Measurements from ENCODE around the gene TASP1. TPM values are rescaled to one million over a fixed set of nuclear protein-coding genes. Genes with fewer than 3 reads are reported as not detected.

TASP1 gene
- total RNA-seq, 1 experiment from 2014 or later = 9.5 TPM

DNA sequence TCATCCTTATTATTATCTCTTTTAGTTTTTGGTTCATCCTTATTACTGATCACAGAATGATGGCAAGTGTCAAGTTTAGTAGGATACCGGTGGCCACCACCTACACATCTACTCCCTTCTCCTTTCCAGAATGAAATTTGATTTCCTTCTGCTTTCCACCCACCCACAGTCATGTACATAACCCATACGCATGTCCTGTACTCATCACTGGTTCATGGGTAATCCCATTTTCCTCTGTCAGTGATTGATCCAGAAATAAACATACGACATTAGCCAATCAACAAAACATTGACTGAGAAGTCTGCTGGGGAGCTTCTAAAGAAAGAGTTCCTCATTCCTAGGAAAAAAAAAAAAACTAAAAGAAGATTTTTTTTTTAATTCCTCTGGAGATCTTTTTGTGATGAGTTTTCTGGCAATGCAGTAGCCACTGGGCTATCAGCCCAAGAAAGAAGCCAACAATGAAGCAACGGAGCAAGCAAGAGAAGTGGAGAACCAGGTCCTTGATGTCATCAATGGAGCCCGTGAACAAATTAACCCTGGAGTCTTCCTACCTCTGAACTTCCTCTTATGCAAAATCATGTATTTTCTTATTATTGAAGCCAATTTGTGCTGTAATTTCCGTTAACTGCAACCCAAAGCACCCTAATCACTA is 127.8 kb downstream of the TASP1 start:
- no peak overlapping the region for H2BK20ac ChIP-seq (ENCODE audit: low read depth, low read length, poor library complexity, severe bottlenecking)
- H3K27ac Mint-ChIP-seq = no peak overlapping the region
- no peak overlapping the region for H3K4me2 ChIP-seq (ENCODE audit: insufficient read depth, insufficient read length, low read length)
- peaks cover 9 to 15% of the 10 kb centered on the region in 2 experiments for H3K9me3 Mint-ChIP-seq
- H3K79me1 ChIP-seq (ENCODE audit: insufficient read depth, low read depth, low read length, poor library complexity, severe bottlenecking) = no peaks in the 10 kb centered on the region
- peaks cover 21 to 33% (median 24%) of the 10 kb centered on the region in 3 experiments for H3K36me3 Mint-ChIP-seq (ENCODE audit: insufficient read depth in 1 of 3, low read depth in 3 of 3)
- no peak overlapping the region for H3K23ac ChIP-seq (ENCODE audit: insufficient read length, low read depth, low read length)
- no peak overlapping the region for H4K8ac ChIP-seq (replicated peaks; ENCODE audit: insufficient read length, low read depth, low read length)
- no peaks in the 10 kb centered on the region for H3K23me2 ChIP-seq (ENCODE audit: insufficient read length, low read depth, low read length, poor library complexity, severe bottlenecking)
- H3T11ph ChIP-seq (ENCODE audit: low read length) = no peak overlapping the region
- H3K14ac ChIP-seq (ENCODE audit: insufficient read depth, low read length) = no peak overlapping the region
- no peak overlapping the region for H4K91ac ChIP-seq (ENCODE audit: insufficient read length, low read depth, low read length)
- no peak overlapping the region for H2BK120ac ChIP-seq (ENCODE audit: low read depth, low read length, poor library complexity, severe bottlenecking)
- TF ChIP-seq, protein P1, sequence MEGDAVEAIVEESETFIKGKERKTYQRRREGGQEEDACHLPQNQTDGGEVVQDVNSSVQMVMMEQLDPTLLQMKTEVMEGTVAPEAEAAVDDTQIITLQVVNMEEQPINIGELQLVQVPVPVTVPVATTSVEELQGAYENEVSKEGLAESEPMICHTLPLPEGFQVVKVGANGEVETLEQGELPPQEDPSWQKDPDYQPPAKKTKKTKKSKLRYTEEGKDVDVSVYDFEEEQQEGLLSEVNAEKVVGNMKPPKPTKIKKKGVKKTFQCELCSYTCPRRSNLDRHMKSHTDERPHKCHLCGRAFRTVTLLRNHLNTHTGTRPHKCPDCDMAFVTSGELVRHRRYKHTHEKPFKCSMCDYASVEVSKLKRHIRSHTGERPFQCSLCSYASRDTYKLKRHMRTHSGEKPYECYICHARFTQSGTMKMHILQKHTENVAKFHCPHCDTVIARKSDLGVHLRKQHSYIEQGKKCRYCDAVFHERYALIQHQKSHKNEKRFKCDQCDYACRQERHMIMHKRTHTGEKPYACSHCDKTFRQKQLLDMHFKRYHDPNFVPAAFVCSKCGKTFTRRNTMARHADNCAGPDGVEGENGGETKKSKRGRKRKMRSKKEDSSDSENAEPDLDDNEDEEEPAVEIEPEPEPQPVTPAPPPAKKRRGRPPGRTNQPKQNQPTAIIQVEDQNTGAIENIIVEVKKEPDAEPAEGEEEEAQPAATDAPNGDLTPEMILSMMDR (conservative IDR thresholded peaks at IDR 0.05) = no peak
- H3K56ac ChIP-seq (ENCODE audit: insufficient read length, low read depth, low read length) = no peak overlapping the region
- no peak overlapping the region for H3K4ac ChIP-seq (ENCODE audit: low read depth, low read length)
- no peak overlapping the region for H2BK15ac ChIP-seq (ENCODE audit: low read depth, low read length)
- H3K4me1 ChIP-seq (ENCODE audit: insufficient read depth, low read length) = no peaks in the 10 kb centered on the region
- H2BK5ac ChIP-seq (ENCODE audit: insufficient read length, low read length) = no peak overlapping the region
- no peak overlapping the region for H3K4me3 Mint-ChIP-seq
- H2BK12ac ChIP-seq (ENCODE audit: insufficient read length, low read depth, low read length) = no peak overlapping the region
- no peak for DNase-seq
- no peaks in the 10 kb centered on the region for H3K27me3 ChIP-seq (ENCODE audit: insufficient read depth, low read length)
- no peak overlapping the region for H4K5ac ChIP-seq (ENCODE audit: insufficient read length, low read depth, low read length)
- no peaks in the 10 kb centered on the region for H3K9me3 ChIP-seq (ENCODE audit: control insufficient read depth, low read depth, low read length)
- H3K4me1 Mint-ChIP-seq = no peaks in the 10 kb centered on the region
- H3K18ac ChIP-seq (ENCODE audit: insufficient read length, low read depth, low read length) = no peak overlapping the region
- WGBS (ENCODE audit: extremely low coverage, insufficient read length, low lambda C conversion rate) = no CpG with 5 or more reads among the region's 6 CpGs
- no peak overlapping the region for H2AFZ ChIP-seq (ENCODE audit: low read length)
- H3K79me2 ChIP-seq (ENCODE audit: insufficient read depth, low read length) = no peaks in the 10 kb centered on the region
- H2AK5ac ChIP-seq (ENCODE audit: insufficient read length, low read length) = no peak overlapping the region
- H3K27me3 Mint-ChIP-seq (ENCODE audit: low read depth) = no peaks in the 10 kb centered on the region
- no peak overlapping the region for H3K9ac ChIP-seq (ENCODE audit: extremely low read depth, insufficient read length, low read length)
- no peak overlapping the region for H3K27ac ChIP-seq (ENCODE audit: insufficient read length, low read depth, low read length)
- no peaks in the 10 kb centered on the region for H4K20me1 ChIP-seq (ENCODE audit: control insufficient read depth, insufficient read depth, insufficient read length)

All from H9 (cell line).